HG03159 (cell line): ENCODE results near the gene JUP.

Experiments
- ATAC-seq: cut with Tn5 transposase; IDR thresholded peaks from one replicate; pipeline ENCODE4 v1.9.1; 2021; ENCODE audit warnings: mild to moderate bottlenecking, moderate library complexity; ENCODE audit not compliant: unreplicated experiment

JUP gene

GRCh38 chr17:41760878-41761277 lies 25.6 kb downstream of the JUP start:
- ATAC-seq, result no peak

GRCh38 chr17:41758601-41759000 lies 27.9 kb downstream of the JUP start:
- ATAC-seq, result no peak

GRCh38 chr17:41754066-41754465 lies 32.4 kb downstream of the JUP start:
- ATAC-seq, result no peak

- no peak for ATAC-seq
Observed at GRCh38 chr17:41751288-41751687, 35.2 kb downstream of the JUP start.

- ATAC-seq, result no peak
Observed at GRCh38 chr17:41750862-41751261, 35.6 kb downstream of the JUP start.

GRCh38 chr17:41748275-41748674 lies 38.2 kb downstream of the JUP start:
- ATAC-seq, result no peak

- no peak for ATAC-seq
Observed at GRCh38 chr17:41741709-41742108, 44.8 kb downstream of the JUP start.

GRCh38 chr17:41740506-41740905 lies 46.0 kb downstream of the JUP start:
- no peak for ATAC-seq

GRCh38 chr17:41739661-41740352 lies 46.7 kb downstream of the JUP start:
- ATAC-seq, result no peak

GRCh38 chr17:41738801-41739112 lies 47.8 kb downstream of the JUP start:
- no peak for ATAC-seq

- ATAC-seq, result peak; percentile 68
Observed at GRCh38 chr17:41738077-41738800, 48.3 kb downstream of the JUP start.

GRCh38 chr17:41737680-41738023 lies 48.9 kb downstream of the JUP start:
- ATAC-seq, result peak; percentile 7

GRCh38 chr17:41736983-41737679 lies 49.4 kb downstream of the JUP start:
- no peak for ATAC-seq

- no peak for ATAC-seq
Observed at GRCh38 chr17:41735744-41736143, 50.8 kb downstream of the JUP start.

- no peak for ATAC-seq
Observed at GRCh38 chr17:41734949-41735313, 51.6 kb downstream of the JUP start.

GRCh38 chr17:41734139-41734948 lies 52.2 kb downstream of the JUP start, which contains the start of gene HAP1:
Gene HAP1 (minus strand): TSS chr17:41734643. CDS start chr17:41734634, 9 bp downstream.
- no peak for ATAC-seq

- ATAC-seq, result no peak
Observed at GRCh38 chr17:41733348-41734138, 53.0 kb downstream of the JUP start.

GRCh38 chr17:41731836-41732235 lies 54.7 kb downstream of the JUP start:
- ATAC-seq, result no peak

- ATAC-seq, result no peak
Observed at GRCh38 chr17:41730479-41730878, 56.0 kb downstream of the JUP start.

- no peak for ATAC-seq
Observed at GRCh38 chr17:41728056-41728455, 58.5 kb downstream of the JUP start.

GRCh38 chr17:41725134-41725533 lies 61.4 kb downstream of the JUP start:
- no peak for ATAC-seq
